ENCODE results near the gene GPR42.

- TF ChIP-seq ZNF263 (CRISPR knock-in tag; IDR thresholded peaks at IDR 0.05; ENCODE audit: low read depth) (no peak), CTCF (IDR thresholded peaks at IDR 0.05) (no peak), ZNF317 (CRISPR knock-in tag; IDR thresholded peaks at IDR 0.05; ENCODE audit: borderline replicate concordance, low read depth) (no peak), FOXK1 (CRISPR knock-in tag; IDR thresholded peaks at IDR 0.05) (no peak), TEAD4 (CRISPR knock-in tag; IDR thresholded peaks at IDR 0.05) (no peak), E2F1 (CRISPR knock-in tag; IDR thresholded peaks at IDR 0.05) (no peak), KAT7 (CRISPR knock-in tag; IDR thresholded peaks at IDR 0.05; ENCODE audit: borderline replicate concordance) (no peak), TEAD1 (CRISPR knock-in tag; IDR thresholded peaks at IDR 0.05) (no peak), JUN (CRISPR knock-in tag; IDR thresholded peaks at IDR 0.05) (no peak), PRDM15 (CRISPR knock-in tag; IDR thresholded peaks at IDR 0.05) (no peak), USF2 (CRISPR knock-in tag; IDR thresholded peaks at IDR 0.05) (no peak), ESRRA (CRISPR knock-in tag; IDR thresholded peaks at IDR 0.05; ENCODE audit: borderline replicate concordance) (no peak), SMAD3 (CRISPR knock-in tag; IDR thresholded peaks at IDR 0.05; ENCODE audit: borderline replicate concordance) (no peak), IRF2 (CRISPR knock-in tag; IDR thresholded peaks at IDR 0.05; ENCODE audit: borderline replicate concordance, low read depth) (no peak)
These were observed 16.0 kb upstream of the GPR42 start for GRCh38 chr19:35354898-35355297.

Data from WTC11 (cell line).